IMR-90 (cell line): Measurements from ENCODE around the gene OR8J1. TPM values are rescaled to one million over a fixed set of nuclear protein-coding genes. Genes with fewer than 3 reads are reported as not detected.

Experiments used
- ATAC-seq: fragments of 200-7000 bp; cut with Tn5 transposase; 2 replicates; pipeline ENCODE4 v1.9.1; 2020; ENCODE audit warnings: low read depth, mild to moderate bottlenecking, moderate library complexity
- BruUV-seq: library from RNA; stranded (reverse); fragments of 400-500 nt; replicated peaks from 2 replicates; lab custom pipeline; 2021; lab: Mats Ljungman, UMichigan
- CTCF ChIA-PET: fragments of 300-600 bp; formaldehyde crosslinking; extraction: SDS; loops from one replicate; lab custom pipeline; 2021; ENCODE audit warnings: antibody characterized with exemption; lab: Yijun Ruan, JAX
- POLR2A ChIA-PET: fragments of 300-600 bp; sonication (Branson Sonifier 250); formaldehyde crosslinking; loops from one replicate; lab custom pipeline; 2022; ENCODE audit warnings: antibody characterized with exemption; ENCODE audit not compliant: unreplicated experiment; lab: Charles Lee
- DNase-seq: peaks from one replicate; pipeline ENCODE4 v3.0.0; 2013
- H2AFZ ChIP-seq: replicated peaks from 2 replicates; pipeline ENCODE3; 2013; ENCODE audit warnings: low read length, mild to moderate bottlenecking; ENCODE audit not compliant: poor library complexity
- H2AK5ac ChIP-seq: 2 replicates; pipeline ENCODE4 v1.6.1; 2013; ENCODE audit warnings: low read depth, low read length, inconsistent platforms
- H2AK9ac ChIP-seq: replicated peaks from 2 replicates; pipeline ENCODE3; 2013; ENCODE audit warnings: mild to moderate bottlenecking, low read depth, low read length, moderate library complexity; ENCODE audit not compliant: poor library complexity
- H2BK120ac ChIP-seq: 2 replicates; pipeline ENCODE4 v1.6.1; 2013; ENCODE audit warnings: low read depth, low read length, inconsistent platforms
- H2BK15ac ChIP-seq: 3 replicates; pipeline ENCODE4 v1.6.1; 2013; ENCODE audit warnings: low read depth, low read length, inconsistent platforms
- H2BK20ac ChIP-seq: 2 replicates; pipeline ENCODE4 v1.6.1; 2013; ENCODE audit warnings: low read depth, mild to moderate bottlenecking, inconsistent platforms, low read length, moderate library complexity
- H2BK5ac ChIP-seq: 2 replicates; pipeline ENCODE4 v1.6.1; 2013; ENCODE audit warnings: mild to moderate bottlenecking, low read depth, low read length, inconsistent platforms; ENCODE audit not compliant: poor library complexity, severe bottlenecking
- H3K14ac ChIP-seq: replicated peaks from 2 replicates; pipeline ENCODE4 v1.6.1; 2013; ENCODE audit warnings: low read depth, low read length, inconsistent platforms
- H3K18ac ChIP-seq: 2 replicates; pipeline ENCODE4 v1.6.1; 2013; ENCODE audit warnings: low read depth, low read length, control low read depth
- H3K23ac ChIP-seq: 2 replicates; pipeline ENCODE4 v1.6.1; 2013; ENCODE audit warnings: low read depth, low read length, inconsistent platforms
- H3K27ac ChIP-seq: 2 replicates; pipeline ENCODE4 v1.5.1; 2013; ENCODE audit warnings: mild to moderate bottlenecking, control low read depth, low read length; ENCODE audit not compliant: insufficient read depth
- H3K27me3 ChIP-seq: 2 replicates; pipeline ENCODE4 v1.6.1; 2013; ENCODE audit warnings: low read length; ENCODE audit not compliant: control insufficient read depth, insufficient read depth
- H3K36me3 ChIP-seq: 2 replicates; pipeline ENCODE4 v1.6.1; 2013; ENCODE audit warnings: low read length, mixed read lengths; ENCODE audit not compliant: control insufficient read depth, insufficient read depth
- H3K4ac ChIP-seq: 2 replicates; pipeline ENCODE4 v1.6.1; 2013; ENCODE audit warnings: low read depth, low read length, inconsistent platforms
- H3K4me1 ChIP-seq: 2 replicates; pipeline ENCODE4 v1.6.1; 2013; ENCODE audit warnings: low read length, mixed read lengths; ENCODE audit not compliant: control insufficient read depth, insufficient read depth
- H3K4me2 ChIP-seq: 2 replicates; pipeline ENCODE4 v1.6.1; 2013; ENCODE audit warnings: low read depth, mild to moderate bottlenecking, control low read depth, low read length, moderate library complexity
- H3K4me3 ChIP-seq: 2 replicates; pipeline ENCODE4 v1.5.1; 2013; ENCODE audit warnings: low read depth, mild to moderate bottlenecking, control low read depth, low read length, moderate library complexity; ENCODE audit not compliant: insufficient read depth
- H3K56ac ChIP-seq: 2 replicates; pipeline ENCODE4 v1.6.1; 2013; ENCODE audit warnings: low read length, inconsistent platforms; ENCODE audit not compliant: insufficient read depth; ENCODE audit errors: extremely low read depth
- H3K79me1 ChIP-seq, 2 experiments: 2 replicates each; pipeline ENCODE4 v1.6.1; 2013; ENCODE audit warnings: low read length in 2 of 2, inconsistent platforms in 1 of 2, low read depth in 1 of 2
- H3K9ac ChIP-seq: 2 replicates; pipeline ENCODE4 v1.6.1; 2013; ENCODE audit warnings: low read depth, low read length, control low read depth
- H3K9me1 ChIP-seq: 2 replicates; pipeline ENCODE4 v1.6.1; 2013; ENCODE audit warnings: low read length, inconsistent platforms; ENCODE audit not compliant: insufficient read depth
- H3K9me3 ChIP-seq: 2 replicates; pipeline ENCODE4 v1.6.1; 2013; ENCODE audit warnings: low read length; ENCODE audit not compliant: control insufficient read depth, insufficient read depth
- H4K20me1 ChIP-seq: 2 replicates; pipeline ENCODE4 v1.6.1; 2013; ENCODE audit warnings: low read length, inconsistent platforms; ENCODE audit not compliant: insufficient read depth
- H4K5ac ChIP-seq: 2 replicates; pipeline ENCODE4 v1.6.1; 2013; ENCODE audit warnings: mild to moderate bottlenecking, low read depth, low read length, control low read depth
- H4K8ac ChIP-seq, 2 experiments: 2 replicates each; pipeline ENCODE4 v1.6.1; 2013; ENCODE audit warnings: low read depth in 2 of 2, low read length in 2 of 2, control low read depth in 1 of 2, inconsistent platforms in 1 of 2
- H4K91ac ChIP-seq: 2 replicates; pipeline ENCODE4 v1.6.1; 2013; ENCODE audit warnings: low read depth, low read length, inconsistent platforms; ENCODE audit not compliant: insufficient read depth
- BHLHE40 ChIP-seq: fragments of 150-350 bp; IDR thresholded peaks from 2 replicates; pipeline ENCODE4 v1.6.1; 2016; ENCODE audit warnings: mild to moderate bottlenecking, low read depth, low read length
- CEBPB ChIP-seq: IDR thresholded peaks from 2 replicates; pipeline ENCODE4 v1.6.1; 2012; ENCODE audit warnings: low read depth, low read length, improper control_type of control experiment
- CHD1 ChIP-seq: IDR thresholded peaks from 2 replicates; pipeline ENCODE4 v1.6.1; 2012; ENCODE audit warnings: low read depth, low read length, improper control_type of control experiment
- CTCF ChIP-seq: conservative IDR thresholded peaks from 2 replicates; pipeline ENCODE4 v1.5.1; 2012; ENCODE audit warnings: mild to moderate bottlenecking, low read depth, low read length, improper control_type of control experiment
- FOS ChIP-seq: fragments of 150-350 bp; IDR thresholded peaks from 2 replicates; pipeline ENCODE4 v1.6.1; 2016; ENCODE audit warnings: low read depth, low read length
- MAFK ChIP-seq: IDR thresholded peaks from 2 replicates; pipeline ENCODE4 v1.6.1; 2012; ENCODE audit warnings: low read depth, low read length, improper control_type of control experiment
- POLR2A ChIP-seq: IDR thresholded peaks from 2 replicates; pipeline ENCODE4 v1.6.1; 2012; ENCODE audit warnings: mild to moderate bottlenecking, low read depth, low read length
- RFX5 ChIP-seq: IDR thresholded peaks from 2 replicates; pipeline ENCODE4 v1.8.0; 2012; ENCODE audit warnings: low read depth, mild to moderate bottlenecking, low read length, moderate library complexity
- WGBS, 2 experiments: methylation state at CpG; one replicate each; pipeline versions ENCODE4 v1.1.5 to v1.1.7; 2013; ENCODE audit warnings: missing lambda C conversion rate in 2 of 2; ENCODE audit not compliant: insufficient read length in 1 of 2; ENCODE audit errors: extremely low coverage in 2 of 2; 5-methylcytosine and 5-hydroxymethylcytosine counted together
- dilution Hi-C: fragments of 300-500 bp; cut with HindIII; formaldehyde crosslinking; loops from one replicate; pipeline ENCODE4 v1.14.3; 2018; ENCODE audit warnings: low sequenced_read_pairs; ENCODE audit not compliant: unreplicated experiment
- in situ Hi-C: fragments of 300-500 bp; cut with MboI; formaldehyde crosslinking; loops from 3 replicates; pipeline ENCODE4 v1.14.3; 2019; ENCODE audit warnings: low sequenced_read_pairs, inconsistent platforms, mixed read lengths
- intact Hi-C: fragments of 100-400 bp; cut with micrococcal nuclease; formaldehyde crosslinking; loops from 2 replicates; pipeline ENCODE4 v1.10.0; 2022
- polyA plus RNA-seq, 3 experiments: library from polyadenylated mRNA; depleted of rRNA; stranded (reverse); fragments of >200 nt; gene quantifications; 2 replicates each; pipeline ENCODE4 v1.2.3, GENCODE V29; 2012; ENCODE audit warnings: low replicate concordance in 1 of 3
- total RNA-seq: library from RNA; depleted of rRNA; stranded (reverse); fragments of >200 nt; gene quantifications from 2 replicates; pipeline ENCODE4 v1.2.3, GENCODE V29; 2012

The OR8J1 gene
- total and polyA plus RNA-seq, 2 of the 4 experiments (the other 2 are of a cell fraction): not detected

DNA sequence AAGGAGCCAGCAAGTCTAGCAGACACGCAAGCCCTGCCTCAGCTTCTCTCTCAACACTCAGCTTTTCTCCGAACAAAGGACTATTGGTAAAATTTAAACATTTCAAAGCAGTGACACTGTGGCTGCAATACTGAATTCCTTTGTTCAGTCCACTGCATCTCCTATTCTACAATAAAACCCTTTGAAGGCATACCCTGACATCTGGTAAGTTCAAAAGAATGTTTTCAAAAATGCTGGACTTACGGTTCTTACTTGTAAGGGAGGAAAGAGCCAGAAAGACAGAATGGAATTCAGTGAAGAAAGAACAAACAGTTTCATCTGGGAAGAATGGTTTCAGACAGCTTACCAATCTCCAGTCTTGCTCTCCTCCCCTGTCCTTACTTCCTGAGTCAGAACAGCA lies 20.9 kb upstream of the OR8J1 start:
- no peak overlapping the region for H2BK120ac ChIP-seq
- ChIA-PET POLR2A (no interaction called here), CTCF (no interaction called here)
- intact Hi-C loops: no loop called here
- H3K27me3 ChIP-seq: no peaks in the 10 kb centered on the region
- no peak overlapping the region for H3K4me3 ChIP-seq
- 33% methylated on average over 1 of the region's 3 CpGs; no CpG with 5 or more reads in 1 of the 2 experiments for WGBS, 2 experiments
- no peak overlapping the region for H3K23ac ChIP-seq
- H2BK15ac ChIP-seq: no peak overlapping the region
- H3K14ac ChIP-seq: no peak overlapping the region
- no peaks in the 10 kb centered on the region for H3K9me1 ChIP-seq
- no peak overlapping the region for H2AK5ac ChIP-seq
- no peak overlapping the region for H3K4me2 ChIP-seq
- no peak overlapping the region for H3K9ac ChIP-seq
- no peak overlapping the region for H3K18ac ChIP-seq
- H3K79me1 ChIP-seq: no peaks in the 10 kb centered on the region
- peaks cover 19% of the 10 kb centered on the region for H3K9me3 ChIP-seq
- H4K20me1 ChIP-seq: no peaks in the 10 kb centered on the region
- H4K5ac ChIP-seq: no peak overlapping the region
- no TSS peak for BruUV-seq
- no peak overlapping the region for H2AFZ ChIP-seq
- H3K4ac ChIP-seq: no peak overlapping the region
- no peak overlapping the region for H2BK20ac ChIP-seq
- H2BK5ac ChIP-seq: no peak overlapping the region
- H2AK9ac ChIP-seq: no peak overlapping the region
- dilution Hi-C loops: no loop called here
- DNase-seq (no peak), ATAC-seq (no peak)
- H4K8ac ChIP-seq: no peak overlapping the region
- H3K36me3 ChIP-seq: no peaks in the 10 kb centered on the region
- no peaks in the 10 kb centered on the region for H3K4me1 ChIP-seq
- TF ChIP-seq CHD1 (no peak), CTCF (no peak), MAFK (no peak), RFX5 (no peak), BHLHE40 (no peak), FOS (no peak), POLR2A (no peak), CEBPB (no peak)
- in situ Hi-C loops: no loop called here
- no peak overlapping the region for H3K56ac ChIP-seq
- no peak overlapping the region for H3K27ac ChIP-seq
- H4K91ac ChIP-seq: no peak overlapping the region
